Measurements from ENCODE around the gene EME1.

- TF ChIP-seq, protein P1, sequence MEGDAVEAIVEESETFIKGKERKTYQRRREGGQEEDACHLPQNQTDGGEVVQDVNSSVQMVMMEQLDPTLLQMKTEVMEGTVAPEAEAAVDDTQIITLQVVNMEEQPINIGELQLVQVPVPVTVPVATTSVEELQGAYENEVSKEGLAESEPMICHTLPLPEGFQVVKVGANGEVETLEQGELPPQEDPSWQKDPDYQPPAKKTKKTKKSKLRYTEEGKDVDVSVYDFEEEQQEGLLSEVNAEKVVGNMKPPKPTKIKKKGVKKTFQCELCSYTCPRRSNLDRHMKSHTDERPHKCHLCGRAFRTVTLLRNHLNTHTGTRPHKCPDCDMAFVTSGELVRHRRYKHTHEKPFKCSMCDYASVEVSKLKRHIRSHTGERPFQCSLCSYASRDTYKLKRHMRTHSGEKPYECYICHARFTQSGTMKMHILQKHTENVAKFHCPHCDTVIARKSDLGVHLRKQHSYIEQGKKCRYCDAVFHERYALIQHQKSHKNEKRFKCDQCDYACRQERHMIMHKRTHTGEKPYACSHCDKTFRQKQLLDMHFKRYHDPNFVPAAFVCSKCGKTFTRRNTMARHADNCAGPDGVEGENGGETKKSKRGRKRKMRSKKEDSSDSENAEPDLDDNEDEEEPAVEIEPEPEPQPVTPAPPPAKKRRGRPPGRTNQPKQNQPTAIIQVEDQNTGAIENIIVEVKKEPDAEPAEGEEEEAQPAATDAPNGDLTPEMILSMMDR (IDR thresholded peaks at IDR 0.05; ENCODE audit: low read length): no peak
- TF ChIP-seq EZH2phosphoT487 (IDR thresholded peaks at IDR 0.05; ENCODE audit: low read length): no peak
Observed at GRCh38 chr17:50354198-50354597, 18.8 kb upstream of the EME1 start.
